HG02678 (cell line): ENCODE results near the gene GABBR2.

ENCODE experiments used
- ATAC-seq: cut with Tn5 transposase; IDR thresholded peaks from one replicate; pipeline ENCODE4 v1.9.1; 2021; ENCODE audit warnings: mild to moderate bottlenecking, moderate library complexity; ENCODE audit not compliant: unreplicated experiment

Gene GABBR2

GRCh38 chr9:98416294-98417248 lies 292.2 kb downstream of the GABBR2 start:
- no peak for ATAC-seq

DNA sequence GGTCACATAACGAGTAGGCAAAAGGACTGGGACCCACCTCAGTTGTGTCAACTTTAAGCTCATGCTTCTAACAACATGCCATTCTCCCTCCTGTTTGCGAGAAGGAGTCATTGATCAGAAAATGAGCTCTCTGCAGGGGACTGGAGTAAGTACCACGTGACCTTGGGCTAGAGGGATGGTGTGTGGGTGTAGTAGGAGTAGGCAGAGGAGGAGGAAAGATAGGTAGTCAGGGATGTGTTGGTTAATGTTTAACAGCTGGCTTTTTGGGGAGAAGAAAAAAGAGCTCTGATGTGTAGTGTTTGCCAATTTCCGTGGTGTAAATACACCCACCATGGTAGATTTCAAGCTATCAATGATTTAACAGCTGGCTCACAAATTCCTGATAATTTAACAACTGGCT lies 293.0 kb downstream of the GABBR2 start:
- no peak for ATAC-seq

DNA sequence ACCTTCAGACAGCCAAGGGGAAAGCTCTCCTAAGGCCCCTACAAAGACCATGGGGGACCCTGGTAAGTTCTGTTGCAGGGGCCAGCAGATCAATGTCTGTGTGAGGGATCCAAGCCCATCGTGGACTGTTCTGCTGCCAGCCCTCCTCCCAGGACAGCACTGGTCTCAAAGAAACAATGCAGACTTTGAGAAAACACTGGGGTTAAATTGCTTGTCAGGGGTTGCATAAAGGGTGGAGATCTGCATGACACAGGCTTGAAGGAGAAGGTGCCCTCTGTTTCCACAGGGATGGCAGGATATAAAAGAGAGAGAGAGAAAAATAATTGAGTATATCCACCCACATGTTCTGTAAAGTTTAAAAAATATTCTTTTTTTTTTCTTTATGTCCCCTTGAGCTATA lies 295.7 kb downstream of the GABBR2 start:
- ATAC-seq, result no peak

GRCh38 chr9:98412101-98412842 lies 296.5 kb downstream of the GABBR2 start:
- ATAC-seq, result no peak

- no peak for ATAC-seq
Measured at GRCh38 chr9:98410185-98410697, 298.5 kb downstream of the GABBR2 start.

DNA sequence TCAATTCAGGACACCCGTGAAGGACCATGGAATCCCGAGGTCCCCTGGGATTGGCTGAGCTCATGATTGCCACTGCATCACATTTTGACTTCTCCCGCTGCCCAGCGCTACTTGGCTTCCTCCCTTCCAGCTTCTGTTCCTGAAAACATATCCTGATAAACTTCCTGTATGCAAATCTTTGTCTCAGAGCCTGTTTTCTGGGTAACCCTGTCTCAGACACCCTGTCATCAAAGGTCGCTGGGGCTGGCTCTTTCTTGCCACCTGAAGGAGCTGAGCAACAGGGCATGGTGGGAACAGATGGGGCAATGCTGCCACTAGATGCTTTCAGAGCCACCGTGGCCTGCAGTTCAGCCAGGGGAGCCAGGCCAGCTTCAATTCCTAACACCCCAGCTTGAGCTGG lies 299.0 kb downstream of the GABBR2 start:
- ATAC-seq, result no peak

DNA sequence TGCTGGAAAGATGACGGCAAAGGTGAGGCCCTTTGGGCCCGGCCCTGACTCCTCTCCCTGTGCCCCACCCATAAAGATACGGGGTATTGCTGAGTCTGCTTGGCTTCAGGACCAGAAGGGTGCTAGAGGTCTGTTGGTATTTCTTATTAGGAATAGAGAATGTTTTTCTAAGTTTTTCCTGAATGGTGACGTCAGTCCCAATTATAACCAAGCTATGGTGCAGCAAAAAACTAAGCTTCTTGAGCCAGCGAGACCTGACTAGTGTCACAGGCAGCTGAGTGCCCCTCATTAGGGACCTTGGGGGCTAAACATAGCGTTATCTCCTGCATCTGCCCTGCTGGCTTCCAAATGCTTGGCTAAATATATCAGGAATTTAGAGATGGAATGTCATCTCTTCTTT lies 302.3 kb downstream of the GABBR2 start:
- no peak for ATAC-seq

DNA sequence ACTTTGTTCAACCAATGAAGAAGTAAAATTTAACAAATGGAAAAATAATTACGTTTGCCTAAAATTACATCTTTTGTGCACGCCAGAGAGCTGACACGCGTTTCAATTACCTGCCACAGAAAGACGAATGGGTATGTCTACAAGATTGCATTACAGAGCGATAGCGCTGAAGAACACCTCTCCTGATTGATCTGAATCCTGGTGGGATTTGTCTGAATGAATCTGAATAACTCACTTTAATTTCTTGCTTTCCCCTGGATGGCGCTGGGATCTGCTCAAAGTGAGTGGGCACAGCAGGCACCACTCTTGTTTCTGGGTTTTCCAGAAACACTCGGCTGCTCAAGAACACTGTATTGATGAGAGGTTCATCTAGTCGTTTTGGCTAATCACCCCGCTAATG lies 304.5 kb downstream of the GABBR2 start:
- ATAC-seq, result no peak

GRCh38 chr9:98403715-98404114 lies 305.0 kb downstream of the GABBR2 start:
- no peak for ATAC-seq

- ATAC-seq, result no peak
Measured at GRCh38 chr9:98402019-98402840, 306.5 kb downstream of the GABBR2 start.

GRCh38 chr9:98401140-98402018 lies 307.4 kb downstream of the GABBR2 start:
- ATAC-seq, result no peak

DNA sequence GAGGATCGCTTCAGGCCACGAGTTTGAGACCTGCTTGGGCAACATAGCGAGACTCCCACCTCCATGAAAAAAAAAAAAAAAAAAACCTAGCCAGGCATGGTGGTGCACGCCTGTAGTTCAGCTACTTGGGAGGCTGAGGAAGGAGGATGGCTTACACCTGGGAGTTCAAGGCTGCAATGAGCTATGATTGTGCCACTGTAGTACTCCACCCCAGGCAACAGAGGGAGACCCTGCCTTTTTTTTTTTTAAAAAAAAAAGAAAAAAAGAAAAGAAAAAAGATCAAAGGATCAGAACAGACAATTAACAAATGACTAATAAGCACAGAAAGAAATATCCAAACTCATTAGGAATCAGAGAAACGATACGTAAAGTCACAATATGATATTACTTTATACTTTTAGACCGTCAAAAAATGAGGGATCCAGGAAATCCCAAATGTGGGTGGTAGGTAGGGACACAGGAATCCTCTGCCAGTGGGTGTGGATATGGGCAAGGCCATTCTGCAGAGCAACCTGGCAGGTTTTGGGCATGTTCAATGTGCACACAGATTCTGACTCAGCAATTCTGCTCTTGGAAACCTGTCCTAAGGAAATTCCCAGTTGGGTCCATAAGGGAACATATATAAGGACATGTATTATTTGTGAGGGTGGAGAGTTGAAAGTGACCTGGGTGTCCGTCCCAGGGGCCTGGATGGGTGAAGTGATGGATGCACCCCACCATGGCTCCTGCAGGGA lies 308.6 kb downstream of the GABBR2 start:
- no peak for ATAC-seq

DNA sequence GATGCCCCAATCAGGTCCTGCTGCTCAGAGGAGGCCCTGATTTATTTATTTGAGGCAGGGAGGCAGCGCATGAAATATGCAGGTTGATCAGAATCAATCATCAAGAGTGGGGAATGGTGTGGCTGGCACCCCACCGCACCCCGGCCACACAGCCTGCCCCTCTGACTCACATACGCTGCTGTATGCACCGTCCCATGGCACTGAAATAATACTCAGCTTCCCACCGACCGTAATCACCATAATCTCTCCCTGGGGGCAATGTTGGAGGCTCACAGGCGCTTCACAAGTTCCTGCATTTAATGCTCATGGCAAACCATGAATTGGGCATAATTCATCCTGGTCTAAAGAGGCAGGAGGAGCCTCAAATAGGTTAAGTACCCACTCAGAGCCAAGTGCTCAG lies 312.1 kb downstream of the GABBR2 start:
- no peak for ATAC-seq

DNA sequence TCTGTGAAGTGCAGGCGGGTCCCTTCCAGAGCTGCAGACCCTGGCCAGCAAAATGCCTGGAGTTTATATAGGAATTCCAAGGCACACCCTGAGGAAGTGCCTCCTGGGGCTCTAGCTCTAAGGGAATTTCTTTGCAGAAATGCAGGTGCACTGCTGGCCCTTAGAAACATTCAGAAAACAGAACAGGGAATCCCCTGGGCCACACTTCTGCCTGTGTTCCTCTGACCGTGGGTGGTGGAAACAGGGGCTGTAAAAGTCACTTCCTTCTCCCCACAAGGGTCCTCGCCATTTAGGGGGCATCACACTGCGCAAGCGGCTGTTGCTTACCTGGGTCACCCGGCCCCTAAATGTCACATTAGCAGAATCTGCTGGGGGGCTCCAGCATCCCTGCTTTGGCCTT lies 312.5 kb downstream of the GABBR2 start:
- no peak for ATAC-seq

- ATAC-seq, result no peak
Measured at GRCh38 chr9:98391867-98392266, 316.9 kb downstream of the GABBR2 start.

- no peak for ATAC-seq
Measured at GRCh38 chr9:98391406-98391805, 317.3 kb downstream of the GABBR2 start.

GRCh38 chr9:98385751-98386150 lies 323.0 kb downstream of the GABBR2 start:
- no peak for ATAC-seq

GRCh38 chr9:98383758-98384157 lies 325.0 kb downstream of the GABBR2 start:
- no peak for ATAC-seq
